A549 treated with dexamethasone at 1 μM for 4 hours (cell line): Measurements from ENCODE around the gene PYURF. TPM values are rescaled to one million over a fixed set of nuclear protein-coding genes. Genes with fewer than 3 reads are reported as not detected.

Experiments used
- total RNA-seq: library from RNA; stranded (reverse); fragments of 200-300 nt; extraction: Qiagen RNA extraction; gene quantifications from 5 replicates; pipeline ENCODE4 v1.2.3, GENCODE V29; 2022

PYURF gene, protein sequence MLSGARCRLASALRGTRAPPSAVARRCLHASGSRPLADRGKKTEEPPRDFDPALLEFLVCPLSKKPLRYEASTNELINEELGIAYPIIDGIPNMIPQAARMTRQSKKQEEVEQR
- 68.7 to 72.7 TPM (median 70.7 TPM) in 5 replicates for total RNA-seq

DNA sequence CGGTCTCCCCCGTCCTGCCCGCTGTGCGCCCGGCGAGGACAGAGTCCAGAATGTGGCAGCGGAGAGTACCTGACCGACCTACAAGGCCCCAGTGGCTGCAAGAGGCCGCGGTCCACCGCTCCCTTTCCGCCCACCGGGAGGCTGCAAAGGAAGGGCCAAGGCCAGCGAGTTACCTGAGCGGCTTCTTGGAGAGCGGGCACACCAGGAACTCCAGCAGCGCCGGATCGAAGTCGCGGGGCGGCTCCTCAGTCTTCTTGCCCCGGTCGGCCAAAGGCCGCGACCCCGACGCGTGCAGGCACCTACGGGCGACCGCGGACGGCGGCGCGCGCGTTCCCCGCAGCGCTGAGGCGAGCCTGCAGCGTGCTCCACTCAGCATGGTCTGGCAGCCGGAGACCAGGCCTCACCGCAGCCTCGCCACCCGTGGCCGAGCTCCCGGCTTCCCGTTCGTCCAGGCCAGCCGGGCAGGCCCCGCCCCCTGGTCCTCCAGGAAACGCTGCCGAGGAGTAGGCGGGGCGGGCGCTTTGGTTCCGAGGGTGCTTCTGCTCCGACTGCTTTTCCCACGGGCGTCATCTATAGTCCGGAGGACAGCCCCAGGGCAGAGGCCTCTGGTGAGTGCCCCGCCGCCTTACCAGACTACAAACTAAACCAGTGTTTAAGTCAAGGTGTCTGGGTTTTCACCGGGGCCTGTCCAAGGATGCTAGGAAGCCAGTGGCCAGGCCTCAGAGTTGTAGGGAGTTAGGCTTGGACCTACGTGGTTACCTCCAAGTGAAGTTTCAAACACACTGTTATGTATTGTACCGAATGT, at the start of gene PYURF:
Gene PYURF (minus strand): TSS at position 452 of the 805 bp plus-strand sequence. CDS start 76 bp downstream, at position 376.

Other genes with a start within 250 kb of the PYURF start
- 0.39 to 1.0 TPM (median 0.75 TPM) in 5 replicates for gene PPM1K, start 239.2 kb downstream of the PYURF start, total RNA-seq
- 2.9 to 3.9 TPM (median 3.2 TPM) in 5 replicates for gene HERC6, start 144.9 kb downstream of the PYURF start, total RNA-seq
- 3.6 to 5.0 TPM (median 4.5 TPM) in 5 replicates for gene HERC5, start 66.7 kb downstream of the PYURF start, total RNA-seq
- gene HERC3, start 68.7 kb upstream of the PYURF start, total RNA-seq: 6.0 to 10.4 TPM (median 9.0 TPM) in 5 replicates
- 2.1 to 2.8 TPM (median 2.3 TPM) in 5 replicates for gene NAP1L5, start 174.1 kb upstream of the PYURF start, total RNA-seq